22Rv1 (cell line): ENCODE results near the gene SLX4IP.

Source experiments
- H3K27ac ChIP-seq: fragments of 450-650 bp; 2 replicates; pipeline ENCODE4 v1.5.1; 2017
- CTCF ChIP-seq: fragments of 450-650 bp; IDR thresholded peaks from 2 replicates; pipeline ENCODE4 v1.5.1; 2017; ENCODE audit warnings: mild to moderate bottlenecking
- ZFX ChIP-seq: fragments of 450-650 bp; IDR thresholded peaks from 2 replicates; pipeline ENCODE4 v1.6.1; 2017; ENCODE audit warnings: antibody characterized with exemption, borderline replicate concordance

Gene SLX4IP

GRCh38 chr20:10659651-10660601 lies 224.8 kb downstream of the SLX4IP start:
- TF ChIP-seq CTCF (no peak), ZFX (no peak)
- H3K27ac ChIP-seq = no peak overlapping the region

- TF ChIP-seq CTCF (no peak), ZFX (no peak)
- H3K27ac ChIP-seq = no peak overlapping the region
Measured at GRCh38 chr20:10660661-10661060, 225.6 kb downstream of the SLX4IP start.

- no peak overlapping the region for H3K27ac ChIP-seq
- TF ChIP-seq CTCF (no peak), ZFX (no peak)
Measured at GRCh38 chr20:10661261-10661660, 226.2 kb downstream of the SLX4IP start.

- H3K27ac ChIP-seq = no peak overlapping the region
- TF ChIP-seq ZFX = no peak
- no peak for TF ChIP-seq CTCF
Measured at GRCh38 chr20:10662151-10662550, 227.0 kb downstream of the SLX4IP start.

- no peak overlapping the region for H3K27ac ChIP-seq
- TF ChIP-seq CTCF = no peak
- no peak for TF ChIP-seq ZFX
Measured at GRCh38 chr20:10662661-10663458, 227.8 kb downstream of the SLX4IP start.

- H3K27ac ChIP-seq = no peak overlapping the region
- no peak for TF ChIP-seq ZFX
Measured at GRCh38 chr20:10663756-10664155, 228.7 kb downstream of the SLX4IP start.

GRCh38 chr20:10665027-10665561 lies 230.0 kb downstream of the SLX4IP start:
- TF ChIP-seq ZFX (no peak), CTCF (no peak)
- no peak overlapping the region for H3K27ac ChIP-seq
